GM19035 (cell line): ENCODE data around the gene NEU4.
"Not testable (repeated sequence)": the region's sequence is repeated elsewhere in the genome, so short reads cannot be mapped to it uniquely, and the experiment has no call there.

Source experiments
- ATAC-seq: cut with Tn5 transposase; IDR thresholded peaks from one replicate; pipeline ENCODE4 v1.9.1; 2021; ENCODE audit not compliant: unreplicated experiment

The NEU4 gene

GRCh38 chr2:241823531-241824437, 14.8 kb downstream of the NEU4 start:
- not testable (repeated sequence) for ATAC-seq

- ATAC-seq: no peak
Measured at GRCh38 chr2:241827394-241827793, 18.4 kb downstream of the NEU4 start.

- ATAC-seq: no peak
Measured at GRCh38 chr2:241833101-241833663, 24.2 kb downstream of the NEU4 start.

- ATAC-seq: not testable (repeated sequence)
Measured at GRCh38 chr2:241833756-241834526, 24.9 kb downstream of the NEU4 start.

GRCh38 chr2:241834527-241835210, 25.7 kb downstream of the NEU4 start:
- no peak for ATAC-seq

GRCh38 chr2:241835611-241836010, 26.6 kb downstream of the NEU4 start:
- no peak for ATAC-seq

GRCh38 chr2:241836292-241836691, 27.3 kb downstream of the NEU4 start:
- ATAC-seq: no peak

- no peak for ATAC-seq
Measured at GRCh38 chr2:241837197-241837965, 28.4 kb downstream of the NEU4 start.

- no peak for ATAC-seq
Measured at GRCh38 chr2:241841181-241842066, 32.4 kb downstream of the NEU4 start.

GRCh38 chr2:241842067-241842415, 33.0 kb downstream of the NEU4 start:
- ATAC-seq: no peak

- ATAC-seq: peak; percentile 52
Measured at GRCh38 chr2:241842620-241843211, 33.7 kb downstream of the NEU4 start.

- ATAC-seq: peak; percentile 10
Measured at GRCh38 chr2:241843321-241844065, 34.5 kb downstream of the NEU4 start.

GRCh38 chr2:241844066-241844728, 35.2 kb downstream of the NEU4 start:
- peak; percentile 74 for ATAC-seq

GRCh38 chr2:241844831-241845578, 36.0 kb downstream of the NEU4 start:
- no peak for ATAC-seq

- no peak for ATAC-seq
Measured at GRCh38 chr2:241846406-241846805, 37.4 kb downstream of the NEU4 start.

GRCh38 chr2:241848761-241849615, 40.0 kb downstream of the NEU4 start:
- ATAC-seq: no peak
